ENCODE measurements around the gene KMO. TPM values are rescaled to one million over a fixed set of nuclear protein-coding genes. Genes with fewer than 3 reads are reported as not detected.

Gene KMO
- total and polyA plus RNA-seq, 2 of the 13 experiments (the other 11 are each of a cell fraction or from before 2014, with no cell fraction given): 0.01 TPM; not detected in 1

- TF ChIP-seq HNF1B (CRISPR knock-in tag; IDR thresholded peaks at IDR 0.05) (no peak), ZNF138 (CRISPR knock-in tag; IDR thresholded peaks at IDR 0.05; ENCODE audit: low read depth) (0 out of 2 replicates have a peak, but pooled peaks have one; percentile 24), CHD4 (IDR thresholded peaks at IDR 0.05; ENCODE audit: borderline replicate concordance, low read length) (no peak), HNRNPUL1 (IDR thresholded peaks at IDR 0.05; ENCODE audit: low read depth, low read length) (no peak), MAFK (conservative IDR thresholded peaks at IDR 0.05 in 1 of 2, IDR thresholded peaks at IDR 0.05 in 1 of 2; ENCODE audit: low read length in 2 of 2) (0 out of 4 replicates have a peak, but pooled peaks of 1 of the 2 experiments have one; percentile 1), NKX3-1 (CRISPR knock-in tag; IDR thresholded peaks at IDR 0.05) (no peak), ZNF614 (CRISPR knock-in tag; IDR thresholded peaks at IDR 0.05; ENCODE audit: borderline replicate concordance) (no peak), SSRP1 (CRISPR knock-in tag; IDR thresholded peaks at IDR 0.05) (no peak), FOXO1 (CRISPR knock-in tag; IDR thresholded peaks at IDR 0.05) (peak; percentile 2; the same call in 1 of the 2 replicates), HOXA7 (CRISPR knock-in tag; IDR thresholded peaks at IDR 0.05) (no peak), ZMAT3 (CRISPR knock-in tag; conservative IDR thresholded peaks at IDR 0.05) (no peak), ASH2L (IDR thresholded peaks at IDR 0.05; ENCODE audit: insufficient read length, low read depth, low read length) (peak; percentile 69), TFAP4 (IDR thresholded peaks at IDR 0.05; ENCODE audit: borderline replicate concordance, low read depth) (no peak), HOXA9 (CRISPR knock-in tag; IDR thresholded peaks at IDR 0.05; ENCODE audit: borderline replicate concordance) (no peak), CBFB (CRISPR knock-in tag; IDR thresholded peaks at IDR 0.05) (no peak)
Measured at GRCh38 chr1:241518476-241519307, 13.5 kb upstream of the KMO start (continued).

All from HepG2 (cell line).